Measurements from ENCODE around the gene MRPL47.
A peak's percentile ranks its signal among the peaks of the same experiment; 100 is the strongest.

Gene MRPL47

GRCh38 chr3:179599531-179599930, 4.9 kb downstream of the MRPL47 start:
- DNase-seq (ENCODE audit: extremely low spot score), result no peak
- no peak for TF ChIP-seq CTCF (IDR thresholded peaks at IDR 0.05; ENCODE audit: control extremely low read depth, extremely low read depth, low read depth, missing control alignments)
- CTCF ChIA-PET, result interaction anchor here (1.4 kb wide), 1 partner anchor 9 kb away, joined by 6 read pairs; no protein-coding TSS in a partner anchor
- POLR2A ChIA-PET, result no interaction called here

GRCh38 chr3:179591313-179591712, 13.1 kb downstream of the MRPL47 start:
- no peak for TF ChIP-seq CTCF (IDR thresholded peaks at IDR 0.05; ENCODE audit: control extremely low read depth, extremely low read depth, low read depth, missing control alignments)
- POLR2A ChIA-PET, result no interaction called here
- CTCF ChIA-PET, result interaction anchor here (1.0 to 1.5 kb wide), 3 partner anchors 8 to 33 kb away, joined by 3 to 6 read pairs (median 3); no protein-coding TSS in a partner anchor
- no peak for DNase-seq (ENCODE audit: extremely low spot score)

- CTCF ChIA-PET, result interaction anchor here (1.0 to 1.7 kb wide), 4 partner anchors 9 to 33 kb away, joined by 3 to 6 read pairs (median 4); no protein-coding TSS in a partner anchor
- POLR2A ChIA-PET, result interaction anchor here (0.7 kb wide), 1 partner anchor 15 kb away, joined by 4 read pairs; no protein-coding TSS in a partner anchor
- no peak for TF ChIP-seq CTCF (IDR thresholded peaks at IDR 0.05; ENCODE audit: control extremely low read depth, extremely low read depth, low read depth, missing control alignments)
- no peak for DNase-seq (ENCODE audit: extremely low spot score)
Measured at GRCh38 chr3:179590669-179591068, 13.8 kb downstream of the MRPL47 start.

- CTCF ChIA-PET, result interaction anchor here (1.2 to 1.7 kb wide), 2 partner anchors 11 to 14 kb away, joined by 3 to 4 read pairs; no protein-coding TSS in a partner anchor
- DNase-seq (ENCODE audit: extremely low spot score), result no peak
- no peak for TF ChIP-seq CTCF (IDR thresholded peaks at IDR 0.05; ENCODE audit: control extremely low read depth, extremely low read depth, low read depth, missing control alignments)
- POLR2A ChIA-PET, result no interaction called here
Measured at GRCh38 chr3:179589143-179589542, 15.3 kb downstream of the MRPL47 start.

GRCh38 chr3:179580992-179581391, 23.4 kb downstream of the MRPL47 start:
- CTCF ChIA-PET, result interaction anchor here (1.2 to 1.3 kb wide), 2 partner anchors 12 to 20 kb away, joined by 3 read pairs; no protein-coding TSS in a partner anchor
- POLR2A ChIA-PET, result no interaction called here
- no peak for TF ChIP-seq CTCF (IDR thresholded peaks at IDR 0.05; ENCODE audit: control extremely low read depth, extremely low read depth, low read depth, missing control alignments)
- DNase-seq (ENCODE audit: extremely low spot score), result no peak

- CTCF ChIA-PET, result interaction anchor here (1.2 to 1.3 kb wide), 3 partner anchors 26 to 111 kb away, joined by 3 read pairs; no protein-coding TSS in a partner anchor
- POLR2A ChIA-PET, result no interaction called here
- TF ChIP-seq CTCF (IDR thresholded peaks at IDR 0.05; ENCODE audit: control extremely low read depth, extremely low read depth, low read depth, missing control alignments), result no peak
- DNase-seq (ENCODE audit: extremely low spot score), result peak; percentile 29
Measured at GRCh38 chr3:179565496-179565895, 38.9 kb downstream of the MRPL47 start.
